ENCODE data around the gene LONP2.

Gene LONP2

GRCh38 chr16:48321317-48322036 lies 77.4 kb downstream of the LONP2 start:
- TF ChIP-seq, protein P1, sequence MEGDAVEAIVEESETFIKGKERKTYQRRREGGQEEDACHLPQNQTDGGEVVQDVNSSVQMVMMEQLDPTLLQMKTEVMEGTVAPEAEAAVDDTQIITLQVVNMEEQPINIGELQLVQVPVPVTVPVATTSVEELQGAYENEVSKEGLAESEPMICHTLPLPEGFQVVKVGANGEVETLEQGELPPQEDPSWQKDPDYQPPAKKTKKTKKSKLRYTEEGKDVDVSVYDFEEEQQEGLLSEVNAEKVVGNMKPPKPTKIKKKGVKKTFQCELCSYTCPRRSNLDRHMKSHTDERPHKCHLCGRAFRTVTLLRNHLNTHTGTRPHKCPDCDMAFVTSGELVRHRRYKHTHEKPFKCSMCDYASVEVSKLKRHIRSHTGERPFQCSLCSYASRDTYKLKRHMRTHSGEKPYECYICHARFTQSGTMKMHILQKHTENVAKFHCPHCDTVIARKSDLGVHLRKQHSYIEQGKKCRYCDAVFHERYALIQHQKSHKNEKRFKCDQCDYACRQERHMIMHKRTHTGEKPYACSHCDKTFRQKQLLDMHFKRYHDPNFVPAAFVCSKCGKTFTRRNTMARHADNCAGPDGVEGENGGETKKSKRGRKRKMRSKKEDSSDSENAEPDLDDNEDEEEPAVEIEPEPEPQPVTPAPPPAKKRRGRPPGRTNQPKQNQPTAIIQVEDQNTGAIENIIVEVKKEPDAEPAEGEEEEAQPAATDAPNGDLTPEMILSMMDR (IDR thresholded peaks at IDR 0.05; ENCODE audit: low read length): no peak
- TF ChIP-seq EZH2 (optimal IDR thresholded peaks at IDR 0.05; ENCODE audit: low read depth, low read length) (no peak), EZH2phosphoT487 (IDR thresholded peaks at IDR 0.05; ENCODE audit: low read length) (no peak)
- no peak overlapping the region for H3K4me2 ChIP-seq (ENCODE audit: low read depth, low read length)
- no peak overlapping the region for H3K9ac ChIP-seq (ENCODE audit: low read length)
- no peaks in the 10 kb centered on the region for H3K9me2 ChIP-seq (replicated peaks; ENCODE audit: insufficient read depth, low read length)
- no peaks in the 10 kb centered on the region for H3K27me3 ChIP-seq (replicated peaks; ENCODE audit: insufficient read depth, low read length)
- peaks cover 26% of the 10 kb centered on the region for H3K4me1 ChIP-seq (ENCODE audit: low read length)
- no peak for DNase-seq
- H3K9me3 ChIP-seq (replicated peaks; ENCODE audit: insufficient read depth, low read length): no peaks in the 10 kb centered on the region
- peaks cover 13% of the 10 kb centered on the region for H3F3A ChIP-seq (ENCODE audit: insufficient read depth, low read length)
- no peak overlapping the region for H2AFZ ChIP-seq (ENCODE audit: low read length)
- H3K27ac ChIP-seq (ENCODE audit: low read length): no peak overlapping the region
- no peaks in the 10 kb centered on the region for H4K20me1 ChIP-seq (ENCODE audit: insufficient read depth, low read length)
- H3K36me3 ChIP-seq (replicated peaks; ENCODE audit: insufficient read depth, low read length): no peaks in the 10 kb centered on the region
- no peak overlapping the region for H3K4me3 ChIP-seq (ENCODE audit: low read length)
- H3K79me2 ChIP-seq (ENCODE audit: low read length): peaks cover 7% of the 10 kb centered on the region; the same call in 1 of the 2 replicates

- no peaks in the 10 kb centered on the region for H3K36me3 ChIP-seq (replicated peaks; ENCODE audit: insufficient read depth, low read length)
- no peaks in the 10 kb centered on the region for H3K9me2 ChIP-seq (replicated peaks; ENCODE audit: insufficient read depth, low read length)
- no peaks in the 10 kb centered on the region for H3K27me3 ChIP-seq (replicated peaks; ENCODE audit: insufficient read depth, low read length)
- peaks cover 4% of the 10 kb centered on the region; the same call in 1 of the 2 replicates for H3K79me2 ChIP-seq (ENCODE audit: low read length)
- no peak overlapping the region for H3K4me2 ChIP-seq (ENCODE audit: low read depth, low read length)
- DNase-seq: no peak
- no peaks in the 10 kb centered on the region for H4K20me1 ChIP-seq (ENCODE audit: insufficient read depth, low read length)
- H3K9me3 ChIP-seq (replicated peaks; ENCODE audit: insufficient read depth, low read length): no peaks in the 10 kb centered on the region
- no peak overlapping the region for H2AFZ ChIP-seq (ENCODE audit: low read length)
- H3K4me1 ChIP-seq (ENCODE audit: low read length): peaks cover 2% of the 10 kb centered on the region; the same call in 1 of the 2 replicates
- H3F3A ChIP-seq (ENCODE audit: insufficient read depth, low read length): peaks cover 2% of the 10 kb centered on the region; the same call in 1 of the 2 replicates
- no peak overlapping the region for H3K4me3 ChIP-seq (ENCODE audit: low read length)
- no peak overlapping the region for H3K9ac ChIP-seq (ENCODE audit: low read length)
- H3K27ac ChIP-seq (ENCODE audit: low read length): no peak overlapping the region
- no peak for TF ChIP-seq EZH2 (optimal IDR thresholded peaks at IDR 0.05; ENCODE audit: low read depth, low read length)
- TF ChIP-seq, protein P1 (IDR thresholded peaks at IDR 0.05; ENCODE audit: low read length): no peak
- TF ChIP-seq EZH2phosphoT487 (IDR thresholded peaks at IDR 0.05; ENCODE audit: low read length): no peak
These were observed 80.0 kb downstream of the LONP2 start for GRCh38 chr16:48323783-48324775.

GRCh38 chr16:48326915-48327314 lies 82.8 kb downstream of the LONP2 start:
- Histone ChIP-seq H3K9me2 (replicated peaks; ENCODE audit: insufficient read depth, low read length) (no peaks in the 10 kb centered on the region), H3K79me2 (ENCODE audit: low read length) (no peaks in the 10 kb centered on the region), H3K4me1 (ENCODE audit: low read length) (no peaks in the 10 kb centered on the region), H2AFZ (ENCODE audit: low read length) (no peak overlapping the region), H3K36me3 (replicated peaks; ENCODE audit: insufficient read depth, low read length) (no peaks in the 10 kb centered on the region), H3K9me3 (replicated peaks; ENCODE audit: insufficient read depth, low read length) (no peaks in the 10 kb centered on the region), H4K20me1 (ENCODE audit: insufficient read depth, low read length) (no peaks in the 10 kb centered on the region), H3K9ac (ENCODE audit: low read length) (no peak overlapping the region), H3F3A (ENCODE audit: insufficient read depth, low read length) (no peaks in the 10 kb centered on the region), H3K27ac (ENCODE audit: low read length) (no peak overlapping the region), H3K4me3 (ENCODE audit: low read length) (no peak overlapping the region), H3K27me3 (replicated peaks; ENCODE audit: insufficient read depth, low read length) (no peaks in the 10 kb centered on the region), H3K4me2 (ENCODE audit: low read depth, low read length) (no peak overlapping the region)
- no peak for TF ChIP-seq EZH2 (optimal IDR thresholded peaks at IDR 0.05; ENCODE audit: low read depth, low read length)
- no peak for TF ChIP-seq EZH2phosphoT487 (IDR thresholded peaks at IDR 0.05; ENCODE audit: low read length)
- TF ChIP-seq, protein P1 (IDR thresholded peaks at IDR 0.05; ENCODE audit: low read length): no peak
- DNase-seq: no peak
